ENCODE data around the gene ORMDL2. TPM values are rescaled to one million over a fixed set of nuclear protein-coding genes. Genes with fewer than 3 reads are reported as not detected.

The ORMDL2 gene, protein sequence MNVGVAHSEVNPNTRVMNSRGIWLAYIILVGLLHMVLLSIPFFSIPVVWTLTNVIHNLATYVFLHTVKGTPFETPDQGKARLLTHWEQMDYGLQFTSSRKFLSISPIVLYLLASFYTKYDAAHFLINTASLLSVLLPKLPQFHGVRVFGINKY
- total RNA-seq = 21.3 and 22.2 TPM in 2 replicates

DNA sequence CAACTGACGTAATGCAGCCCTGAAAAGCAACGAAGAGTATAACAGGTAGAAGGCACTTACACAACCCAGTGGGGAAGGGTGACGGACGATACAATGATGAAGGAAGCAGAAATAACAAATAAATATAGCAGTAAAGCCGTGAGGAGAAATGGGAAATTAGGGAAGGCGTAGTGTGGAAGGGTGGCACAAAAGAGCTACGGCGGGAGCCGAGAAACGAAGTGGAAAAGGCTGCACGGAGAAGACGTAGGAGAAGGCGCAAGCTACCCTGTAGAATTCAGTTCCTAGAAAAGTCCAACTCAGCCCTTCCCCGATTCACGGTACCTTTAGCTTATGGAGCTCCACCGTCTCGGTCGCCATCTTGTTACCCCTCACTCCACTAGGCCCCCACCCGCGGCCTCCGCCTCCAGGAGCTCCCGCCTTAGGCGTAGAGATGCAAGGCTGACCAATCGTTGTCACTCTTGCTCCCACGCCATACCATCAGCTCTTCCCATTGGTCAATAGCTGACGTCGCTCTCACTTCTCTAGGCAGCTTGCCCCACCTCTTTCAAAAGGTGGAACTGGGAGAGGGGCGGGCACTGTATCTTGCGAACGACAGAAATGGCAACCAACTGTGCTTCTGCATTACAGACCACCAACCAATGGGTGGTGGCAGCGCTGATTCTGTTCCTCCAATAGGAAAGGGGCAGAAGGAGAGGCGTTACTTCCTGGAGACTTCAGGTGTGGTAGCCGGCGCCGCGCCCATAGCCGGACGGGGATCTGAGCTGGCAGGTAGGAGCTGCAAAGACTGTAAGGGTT, at the start of gene ORMDL2, which contains the start of gene SARNP:
Gene ORMDL2, plus strand, starts transcription at position 697 of the 795 bp plus-strand sequence. CDS start 959 bp downstream, outside the sequence.
Gene SARNP, minus strand, starts transcription at position 380 of the 795 bp plus-strand sequence. Its CDS starts 23 bp downstream, at position 357.

DNA sequence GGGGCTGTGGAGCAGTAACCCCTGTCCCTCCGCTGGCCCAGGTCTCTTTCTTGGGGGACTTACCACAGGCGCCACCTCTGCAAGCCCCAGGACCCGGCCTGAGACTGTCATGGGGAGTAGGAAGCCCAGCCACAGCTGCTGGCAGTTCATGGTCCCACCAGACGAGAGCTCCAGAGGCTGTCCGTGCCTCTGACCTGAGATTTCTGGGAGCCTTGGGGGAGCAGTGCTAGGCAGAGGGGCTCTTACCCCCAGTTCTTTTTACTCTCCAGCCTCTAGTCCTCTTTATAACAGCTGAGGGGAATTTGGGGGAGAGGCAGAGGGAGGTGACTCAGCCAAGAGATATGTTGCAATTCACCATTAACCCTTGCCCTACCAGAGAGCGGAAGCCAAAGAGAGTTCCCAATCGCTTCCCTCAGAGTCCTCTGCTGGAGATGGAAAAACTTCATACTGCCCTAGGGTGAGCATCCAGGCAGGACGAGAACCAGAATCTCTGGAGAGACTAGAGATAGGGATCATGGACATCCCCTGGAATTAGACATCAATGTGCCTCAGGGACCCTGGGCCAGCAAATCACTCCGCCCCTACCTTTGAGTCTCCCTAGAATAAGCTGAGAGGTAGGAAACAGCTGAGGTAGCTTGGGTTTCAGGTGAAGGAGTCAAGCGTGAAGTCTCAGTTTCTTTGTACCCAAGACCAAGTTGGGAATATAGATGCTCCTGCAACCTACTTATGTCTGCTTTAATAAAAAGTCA, 25.0 kb downstream of the ORMDL2 start, which contains the start of gene MMP19:
Gene MMP19, minus strand, starts transcription at position 256 of the 749 bp plus-strand sequence. Its CDS starts 106 bp downstream, at position 150.

Other genes with a start within 250 kb of the ORMDL2 start
- gene OR2AP1, start 245.6 kb upstream of the ORMDL2 start, total RNA-seq = not detected in 2 replicates
- not detected in 2 replicates for gene OR10P1, start 181.1 kb upstream of the ORMDL2 start, total RNA-seq
- gene ITGA7, start 110.1 kb upstream of the ORMDL2 start, total RNA-seq = 0.40 and 0.57 TPM in 2 replicates
- 46.5 and 50.1 TPM in 2 replicates for gene BLOC1S1, start 102.0 kb upstream of the ORMDL2 start, total RNA-seq
- 1.3 and 1.5 TPM in 2 replicates for gene RDH5, start 97.6 kb upstream of the ORMDL2 start, total RNA-seq
- gene CD63, start 89.0 kb upstream of the ORMDL2 start, total RNA-seq = 713 and 1,112 TPM in 2 replicates
- gene GDF11, start 74.9 kb upstream of the ORMDL2 start, total RNA-seq = 4.5 and 8.6 TPM in 2 replicates
- gene SARNP, start 317 bp upstream of the ORMDL2 start, total RNA-seq = 97.2 and 125 TPM in 2 replicates
- gene DNAJC14, start 11.5 kb downstream of the ORMDL2 start, total RNA-seq = 32.4 and 43.6 TPM in 2 replicates
- gene MMP19, start 24.9 kb downstream of the ORMDL2 start, total RNA-seq = 0.36 and 0.53 TPM in 2 replicates
- 22.2 and 27.8 TPM in 2 replicates for gene PYM1, start 109.9 kb downstream of the ORMDL2 start, total RNA-seq
- 62.8 and 69.4 TPM in 2 replicates for gene DGKA, start 113.1 kb downstream of the ORMDL2 start, total RNA-seq
- gene PMEL, start 148.0 kb downstream of the ORMDL2 start, total RNA-seq = 0.36 and 0.40 TPM in 2 replicates
- 43.2 and 53.2 TPM in 2 replicates for gene CDK2, start 148.8 kb downstream of the ORMDL2 start, total RNA-seq
- 57.3 and 71.9 TPM in 2 replicates for gene RAB5B, start 156.0 kb downstream of the ORMDL2 start, total RNA-seq
- 19.5 and 24.8 TPM in 2 replicates for gene SUOX, start 179.2 kb downstream of the ORMDL2 start, total RNA-seq
- 1.3 and 1.9 TPM in 2 replicates for gene IKZF4, start 203.0 kb downstream of the ORMDL2 start, total RNA-seq
- gene RPS26, start 223.9 kb downstream of the ORMDL2 start, total RNA-seq = 1,015 and 1,043 TPM in 2 replicates

Measured in thoracic aorta endothelial cell (primary cell).